Lower leg skin (tissue), 3 donors: ENCODE measurements around the gene DYNC1LI2.

Experiments used
- CTCF ChIP-seq, 3 donors: fragments of 450-650 bp; IDR thresholded peaks; one replicate each; pipeline ENCODE4 v1.5.1; 2016; ENCODE audit warnings: antibody characterized with exemption in 3 of 3, mild to moderate bottlenecking in 3 of 3, moderate library complexity in 2 of 3
- POLR2A ChIP-seq, 2 donors: fragments of 450-650 bp; IDR thresholded peaks; one replicate each; pipeline ENCODE4 v1.6.1; 2016 to 2017; ENCODE audit warnings: antibody characterized with exemption in 2 of 2, mild to moderate bottlenecking in 1 of 2, moderate library complexity in 1 of 2

GRCh38 chr16:66687906-66688625 is 63.3 kb downstream of the DYNC1LI2 start:
- no peak for TF ChIP-seq CTCF (IDR thresholded peaks at IDR 0.05)
- no peak for TF ChIP-seq POLR2A (IDR thresholded peaks at IDR 0.05)
